EH (cell line): ENCODE data around the gene KIAA1755.

Experiments
- DNase-seq: peaks from one replicate; pipeline ENCODE4 v3.0.0-alpha.2; 2015; ENCODE audit warnings: low read depth

Gene KIAA1755

GRCh38 chr20:38260378-38261053 lies at the start of gene KIAA1755:
KIAA1755 (minus strand) TSS chr20:38260735; CDS start chr20:38260500, 235 bp downstream.
- DNase-seq: peak; percentile 43

- no peak for DNase-seq
Measured at GRCh38 chr20:38308447-38308846, 47.9 kb upstream of the KIAA1755 start.

- no peak for DNase-seq
Measured at GRCh38 chr20:38308047-38308438, 47.5 kb upstream of the KIAA1755 start.

- peak; percentile 85 for DNase-seq
Measured at GRCh38 chr20:38307371-38308046, 47.0 kb upstream of the KIAA1755 start.

GRCh38 chr20:38306379-38306778 lies 45.8 kb upstream of the KIAA1755 start:
- DNase-seq: no peak

GRCh38 chr20:38305541-38305940 lies 45.0 kb upstream of the KIAA1755 start:
- no peak for DNase-seq

GRCh38 chr20:38304845-38305447 lies 44.4 kb upstream of the KIAA1755 start:
- DNase-seq: peak; percentile 56

- no peak for DNase-seq
Measured at GRCh38 chr20:38303908-38304379, 43.4 kb upstream of the KIAA1755 start, which contains the start of gene BPI. BPI (plus strand) TSS chr20:38304156; CDS start chr20:38304224, 68 bp downstream.

- no peak for DNase-seq
Measured at GRCh38 chr20:38302786-38303185, 42.3 kb upstream of the KIAA1755 start.

- no peak for DNase-seq
Measured at GRCh38 chr20:38301309-38301708, 40.8 kb upstream of the KIAA1755 start.

GRCh38 chr20:38300438-38300837 lies 39.9 kb upstream of the KIAA1755 start:
- DNase-seq: no peak

GRCh38 chr20:38299963-38300362 lies 39.4 kb upstream of the KIAA1755 start:
- DNase-seq: no peak

GRCh38 chr20:38298768-38299288 lies 38.3 kb upstream of the KIAA1755 start:
- DNase-seq: peak; percentile 60

- DNase-seq: no peak
Measured at GRCh38 chr20:38297916-38298674, 37.6 kb upstream of the KIAA1755 start.

- DNase-seq: no peak
Measured at GRCh38 chr20:38296433-38296832, 35.9 kb upstream of the KIAA1755 start.

GRCh38 chr20:38295811-38296210 lies 35.3 kb upstream of the KIAA1755 start:
- DNase-seq: no peak

GRCh38 chr20:38294076-38294591 lies 33.6 kb upstream of the KIAA1755 start:
- DNase-seq: no peak

GRCh38 chr20:38293491-38294065 lies 33.0 kb upstream of the KIAA1755 start:
- DNase-seq: no peak

GRCh38 chr20:38291966-38292365 lies 31.4 kb upstream of the KIAA1755 start:
- no peak for DNase-seq

- peak; percentile 95 for DNase-seq
Measured at GRCh38 chr20:38290829-38291814, 30.6 kb upstream of the KIAA1755 start.
